PC-3 (cell line): ENCODE measurements around the gene CEP112. TPM values are rescaled to one million over a fixed set of nuclear protein-coding genes. Genes with fewer than 3 reads are reported as not detected.

ENCODE experiments used
- ATAC-seq: fragments of 200-7000 bp; cut with Tn5 transposase; 2 replicates; pipeline ENCODE4 v1.9.1; 2020; ENCODE audit warnings: mild to moderate bottlenecking, moderate library complexity
- BruUV-seq: library from RNA; stranded (reverse); fragments of 400-500 nt; replicated peaks from 2 replicates; lab custom pipeline; 2021; lab: Mats Ljungman, UMichigan
- CTCF ChIA-PET: fragments of 300-600 bp; sonication (Branson Sonifier 250); formaldehyde crosslinking; loops from one replicate; lab custom pipeline; 2022; ENCODE audit warnings: antibody characterized with exemption; lab: Charles Lee
- POLR2A ChIA-PET: fragments of 300-600 bp; sonication (Branson Sonifier 250); formaldehyde crosslinking; loops from one replicate; lab custom pipeline; 2022; ENCODE audit warnings: antibody characterized with exemption; ENCODE audit not compliant: unreplicated experiment; lab: Charles Lee
- DNase-seq: peaks from one replicate; pipeline ENCODE4 v3.0.0-alpha.2; 2015
- H2AFZ ChIP-seq: fragments of 300-600 bp; sonication (generic); 2 replicates; pipeline ENCODE4 v1.6.0; 2016; ENCODE audit warnings: antibody characterized with exemption, low read length
- H3F3A ChIP-seq: fragments of 300-600 bp; sonication (generic); one replicate; pipeline ENCODE4 v1.6.0; 2017; ENCODE audit warnings: antibody characterized with exemption, low read length, control low read depth, mild to moderate bottlenecking; ENCODE audit not compliant: unreplicated experiment
- H3K27ac ChIP-seq: fragments of 300-600 bp; sonication (generic); 2 replicates; pipeline ENCODE4 v1.5.1; 2016; ENCODE audit warnings: mild to moderate bottlenecking, low read length
- H3K27me3 ChIP-seq: fragments of 300-600 bp; sonication (generic); 2 replicates; pipeline ENCODE4 v1.6.1; 2016; ENCODE audit warnings: low read length, mixed read lengths
- H3K36me3 ChIP-seq: fragments of 300-600 bp; sonication (generic); 2 replicates; pipeline ENCODE4 v1.6.1; 2016; ENCODE audit warnings: low read depth, mixed run types, low read length, mixed read lengths
- H3K4me1 ChIP-seq: fragments of 300-600 bp; sonication (generic); 2 replicates; pipeline ENCODE4 v1.5.1; 2016; ENCODE audit warnings: low read length; ENCODE audit not compliant: insufficient read depth
- H3K4me2 ChIP-seq: fragments of 300-600 bp; sonication (generic); 2 replicates; pipeline ENCODE4 v1.6.0; 2016; ENCODE audit warnings: low read length
- H3K4me3 ChIP-seq: fragments of 300-600 bp; sonication (generic); 2 replicates; pipeline ENCODE4 v1.5.1; 2016; ENCODE audit warnings: mild to moderate bottlenecking, low read length, mixed read lengths
- H3K79me2 ChIP-seq: fragments of 300-600 bp; sonication (generic); 2 replicates; pipeline ENCODE4 v1.6.1; 2017; ENCODE audit warnings: low read length, mixed read lengths
- H3K9ac ChIP-seq: fragments of 300-600 bp; sonication (generic); 2 replicates; pipeline ENCODE4 v1.6.0; 2016; ENCODE audit warnings: mild to moderate bottlenecking, low read length
- H3K9me2 ChIP-seq: fragments of 300-600 bp; sonication (generic); replicated peaks from 2 replicates; pipeline ENCODE4 v1.6.1; 2016; ENCODE audit warnings: mixed run types, low read length, mixed read lengths
- H3K9me3 ChIP-seq: fragments of 300-600 bp; sonication (generic); 2 replicates; pipeline ENCODE4 v1.6.1; 2016; ENCODE audit warnings: low read length, mixed read lengths
- H4K20me1 ChIP-seq: fragments of 300-600 bp; sonication (generic); 2 replicates; pipeline ENCODE4 v1.6.1; 2016; ENCODE audit warnings: low read length, mixed read lengths
- EZH2 ChIP-seq: fragments of 300-600 bp; sonication (generic); IDR thresholded peaks from one replicate; pipeline ENCODE4 v1.6.1; 2017; ENCODE audit warnings: antibody characterized with exemption, mild to moderate bottlenecking, low read length; ENCODE audit not compliant: unreplicated experiment
- EZH2phosphoT487 ChIP-seq: fragments of 300-600 bp; sonication (generic); IDR thresholded peaks from 2 replicates; pipeline ENCODE4 v1.6.1; 2018; ENCODE audit warnings: mild to moderate bottlenecking, antibody characterized with exemption, low read length, borderline replicate concordance
- intact Hi-C: fragments of 100-400 bp; cut with micrococcal nuclease; formaldehyde crosslinking; loops from 2 replicates; pipeline ENCODE4 v1.9.0; 2023
- total RNA-seq: library from RNA; depleted of rRNA; stranded (reverse); fragments of >200 nt; gene quantifications from 2 replicates; pipeline ENCODE4 v1.2.3, GENCODE V29; 2014
- TF ChIP-seq, protein P1 (sequence below): fragments of 300-600 bp; sonication (generic); conservative IDR thresholded peaks from 2 replicates; pipeline ENCODE4 v1.5.1; 2017; ENCODE audit warnings: antibody characterized with exemption, low read depth, mild to moderate bottlenecking, low read length

The CEP112 gene
- total RNA-seq, 1 experiment from 2014 or later: 6.5 TPM

DNA sequence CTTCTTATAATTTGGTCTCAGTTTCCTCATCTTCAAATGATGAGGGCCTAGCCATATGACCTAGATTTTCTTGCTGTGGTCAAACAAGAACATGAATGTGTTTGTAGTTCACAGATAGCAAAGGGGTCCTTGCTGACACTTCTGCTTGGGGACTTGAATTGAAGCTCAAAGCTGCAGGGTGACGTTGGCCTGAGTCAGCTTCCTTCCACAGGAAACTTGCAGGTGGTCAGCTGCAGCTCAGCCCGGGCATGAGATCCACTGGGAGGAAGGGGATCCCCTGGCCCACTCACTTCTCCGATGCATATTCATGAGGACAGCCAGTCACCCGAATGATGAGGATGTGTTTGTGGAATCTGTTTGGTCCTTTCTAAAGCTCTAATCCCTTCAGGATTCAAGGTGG, 587.9 kb downstream of the CEP112 start:
- H3F3A ChIP-seq: no peaks in the 10 kb centered on the region
- no peaks in the 10 kb centered on the region; the same call in 1 of the 2 replicates for H3K9me2 ChIP-seq
- POLR2A ChIA-PET: no interaction called here
- H3K9me3 ChIP-seq: no peaks in the 10 kb centered on the region
- no peaks in the 10 kb centered on the region for H3K27me3 ChIP-seq
- no peak overlapping the region for H3K4me3 ChIP-seq
- H3K4me1 ChIP-seq: peaks cover 11% of the 10 kb centered on the region
- H3K79me2 ChIP-seq: no peaks in the 10 kb centered on the region
- CTCF ChIA-PET: no interaction called here
- H2AFZ ChIP-seq: 0 out of 2 replicates have a peak overlapping the region, but pooled peaks have one; percentile 10
- no peaks in the 10 kb centered on the region for H3K36me3 ChIP-seq
- DNase-seq (peak; percentile 68), ATAC-seq (peak; percentile 93)
- no peak overlapping the region for H3K4me2 ChIP-seq
- BruUV-seq: no TSS peak
- H4K20me1 ChIP-seq: no peaks in the 10 kb centered on the region
- H3K27ac ChIP-seq: no peak overlapping the region
- intact Hi-C loops: no loop called here
- no peak for TF ChIP-seq EZH2
- TF ChIP-seq, protein P1, sequence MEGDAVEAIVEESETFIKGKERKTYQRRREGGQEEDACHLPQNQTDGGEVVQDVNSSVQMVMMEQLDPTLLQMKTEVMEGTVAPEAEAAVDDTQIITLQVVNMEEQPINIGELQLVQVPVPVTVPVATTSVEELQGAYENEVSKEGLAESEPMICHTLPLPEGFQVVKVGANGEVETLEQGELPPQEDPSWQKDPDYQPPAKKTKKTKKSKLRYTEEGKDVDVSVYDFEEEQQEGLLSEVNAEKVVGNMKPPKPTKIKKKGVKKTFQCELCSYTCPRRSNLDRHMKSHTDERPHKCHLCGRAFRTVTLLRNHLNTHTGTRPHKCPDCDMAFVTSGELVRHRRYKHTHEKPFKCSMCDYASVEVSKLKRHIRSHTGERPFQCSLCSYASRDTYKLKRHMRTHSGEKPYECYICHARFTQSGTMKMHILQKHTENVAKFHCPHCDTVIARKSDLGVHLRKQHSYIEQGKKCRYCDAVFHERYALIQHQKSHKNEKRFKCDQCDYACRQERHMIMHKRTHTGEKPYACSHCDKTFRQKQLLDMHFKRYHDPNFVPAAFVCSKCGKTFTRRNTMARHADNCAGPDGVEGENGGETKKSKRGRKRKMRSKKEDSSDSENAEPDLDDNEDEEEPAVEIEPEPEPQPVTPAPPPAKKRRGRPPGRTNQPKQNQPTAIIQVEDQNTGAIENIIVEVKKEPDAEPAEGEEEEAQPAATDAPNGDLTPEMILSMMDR: no peak
- TF ChIP-seq EZH2phosphoT487: no peak
- H3K9ac ChIP-seq: no peak overlapping the region

DNA sequence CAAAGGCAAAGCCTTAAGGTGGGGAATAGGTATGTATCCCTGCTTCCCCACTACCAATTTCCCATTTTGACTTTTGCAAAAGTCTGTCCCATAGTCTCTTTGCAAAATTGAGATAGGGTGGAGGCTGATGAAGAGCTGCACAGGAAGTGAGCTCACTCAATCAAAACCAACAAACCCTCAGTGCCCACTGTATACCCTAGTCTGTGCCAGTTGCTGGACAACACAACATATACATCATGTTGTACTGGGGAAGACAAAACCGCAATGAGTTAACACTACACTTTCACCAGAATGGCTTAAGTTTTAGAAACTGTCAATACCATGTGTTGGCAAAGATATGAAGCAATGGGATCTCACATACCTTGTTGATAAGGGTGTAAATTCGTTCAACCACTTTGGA, 590.1 kb downstream of the CEP112 start:
- Histone ChIP-seq H3K27me3 (no peaks in the 10 kb centered on the region), H3K9me3 (no peaks in the 10 kb centered on the region), H3K4me1 (peaks cover 11% of the 10 kb centered on the region), H3K4me3 (no peak overlapping the region), H2AFZ (no peak overlapping the region), H3K4me2 (no peak overlapping the region), H3F3A (no peaks in the 10 kb centered on the region), H3K27ac (no peak overlapping the region), H3K36me3 (no peaks in the 10 kb centered on the region), H3K79me2 (no peaks in the 10 kb centered on the region), H3K9me2 (no peaks in the 10 kb centered on the region; the same call in 1 of the 2 replicates), H3K9ac (no peak overlapping the region), H4K20me1 (no peaks in the 10 kb centered on the region)
- DNase-seq (no peak), ATAC-seq (no peak)
- TF ChIP-seq EZH2phosphoT487 (no peak), EZH2 (no peak)
- TF ChIP-seq, protein P1: no peak
- intact Hi-C loops: no loop called here
- ChIA-PET POLR2A (no interaction called here), CTCF (no interaction called here)
- BruUV-seq: no TSS peak

DNA sequence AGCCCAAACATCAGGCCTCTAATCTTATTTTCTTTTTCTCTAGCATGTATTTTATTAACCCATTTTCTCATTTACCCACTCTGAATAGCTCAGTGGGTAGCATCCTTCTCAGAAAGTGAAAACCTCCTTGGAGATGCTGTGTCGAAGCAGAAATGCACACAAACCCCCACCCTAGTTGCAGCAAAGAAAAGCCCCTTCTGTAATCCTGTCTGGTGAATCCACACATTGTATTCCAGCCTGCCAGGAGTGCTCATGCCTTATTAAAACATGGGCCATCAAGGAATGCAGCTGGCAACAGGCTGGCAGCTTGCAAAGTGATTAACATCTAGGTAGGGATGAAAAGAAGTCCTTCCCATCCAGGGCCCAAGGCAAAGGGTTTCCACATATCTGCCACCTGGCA, 590.8 kb downstream of the CEP112 start:
- Histone ChIP-seq H3F3A (no peaks in the 10 kb centered on the region), H3K9me2 (no peaks in the 10 kb centered on the region; the same call in 1 of the 2 replicates), H3K4me3 (no peak overlapping the region), H3K9ac (no peak overlapping the region), H3K27ac (no peak overlapping the region), H4K20me1 (no peaks in the 10 kb centered on the region), H3K79me2 (no peaks in the 10 kb centered on the region), H3K27me3 (no peaks in the 10 kb centered on the region), H3K4me1 (peaks cover 11% of the 10 kb centered on the region), H3K4me2 (no peak overlapping the region), H3K36me3 (no peaks in the 10 kb centered on the region), H2AFZ (no peak overlapping the region), H3K9me3 (no peaks in the 10 kb centered on the region)
- DNase-seq (no peak), ATAC-seq (no peak)
- POLR2A ChIA-PET: no interaction called here
- BruUV-seq: no TSS peak
- TF ChIP-seq EZH2phosphoT487 (no peak), EZH2 (no peak)
- TF ChIP-seq, protein P1: no peak
- CTCF ChIA-PET: no interaction called here
- intact Hi-C loops: no loop called here
